Right lobe of liver (tissue), 6 donors: ENCODE results near the gene PPP1R7. TPM values are rescaled to one million over a fixed set of nuclear protein-coding genes. Genes with fewer than 3 reads are reported as not detected.

Source experiments
- ATAC-seq, 4 donors: fragments of 200-7000 bp; cut with Tn5 transposase; one replicate each; pipeline ENCODE4 v1.9.1; 2020; ENCODE audit warnings: mild to moderate bottlenecking in 4 of 4, moderate library complexity in 4 of 4
- DNase-seq, 3 donors: peaks; one replicate each; pipeline ENCODE4 v3.0.0-alpha.2; 2020
- H3K27ac ChIP-seq, 3 donors: fragments of 200-600 bp; one replicate each; pipeline ENCODE4 v1.8.0; 2022
- H3K27me3 ChIP-seq, 2 donors: fragments of 200-600 bp; one replicate each; pipeline ENCODE4 v1.8.0; 2022
- H3K36me3 ChIP-seq, 4 donors: fragments of 200-600 bp; sonication (generic) in 1 of 4; one replicate each; pipeline versions ENCODE4 v1.5.1 to v1.8.0; 2017 to 2022; ENCODE audit warnings: control low read depth in 1 of 4
- H3K4me1 ChIP-seq, 4 donors: fragments of 200-600 bp; sonication (generic) in 1 of 4; one replicate each; pipeline versions ENCODE4 v1.5.1 to v1.8.0; 2017 to 2022; ENCODE audit warnings: control low read depth in 1 of 4
- H3K4me3 ChIP-seq, 3 donors: fragments of 200-600 bp; one replicate each; pipeline ENCODE4 v1.8.0; 2022
- H3K9me3 ChIP-seq, 4 donors: fragments of 200-600 bp; sonication (generic) in 1 of 4; one replicate each; pipeline versions ENCODE4 v1.5.1 to v1.8.0; 2017 to 2022; ENCODE audit warnings: control low read depth in 1 of 4
- CTCF ChIP-seq, 4 donors: fragments of 200-600 bp in 3 of 4; fragments of 450-650 bp in 1 of 4; IDR thresholded peaks; one replicate each; pipeline versions ENCODE4 v1.5.1 to v1.8.0; 2016 to 2022; ENCODE audit warnings: antibody characterized with exemption in 4 of 4, mild to moderate bottlenecking in 2 of 4
- POLR2A ChIP-seq: fragments of 450-650 bp; IDR thresholded peaks from one replicate; pipeline ENCODE4 v1.6.1; 2017; ENCODE audit warnings: antibody characterized with exemption, mild to moderate bottlenecking
- WGBS: methylation state at CpG from one replicate; pipeline ENCODE4 v1.1.6; 2018; ENCODE audit warnings: low coverage, low lambda C conversion rate; ENCODE audit not compliant: insufficient coverage; ENCODE audit errors: missing lambda C conversion rate; 5-methylcytosine and 5-hydroxymethylcytosine counted together
- intact Hi-C, 2 donors: fragments of 100-400 bp; cut with DNase I; formaldehyde crosslinking; loops; one replicate each; pipeline versions ENCODE4 v1.11.2 to v1.14.1; 2022
- total RNA-seq, 6 experiments: library from RNA; depleted of rRNA in 2 of 6; stranded (reverse); fragments of >200 nt in 2 of 6; fragmentation: NEBNext Ultra II Directional in 3 of 6; extraction: Animal tissue kit (Norgen Biotek cat#: 25700) in 3 of 6; gene quantifications; one replicate each; pipeline versions ENCODE4 v1.1.0 to v1.2.4, GENCODE V29; 2016 to 2023
- donor health status: DM: no; HTN: yes; CAD: no.
- donor health status: DM: no; HTN: no; CAD: no.
- donor health status: DM: no; HTN: no; CAD: no.
- donor health status: DM: no; HTN: yes; CAD: no.
- donor health status: DM: no; HTN: yes; CAD: no.

Gene PPP1R7
- total RNA-seq, 6 experiments from 2014 or later: 27.8 to 35.7 (median 29.5) TPM

GRCh38 chr2:241157841-241158545, 7.7 kb downstream of the PPP1R7 start:
- WGBS: 91% methylated on average over 8 of the region's 9 CpGs
- H3K27ac ChIP-seq: no peak overlapping the region
- ATAC-seq (no peak), DNase-seq (no peak)
- no peaks in the 10 kb centered on the region for H3K4me1 ChIP-seq
- no peak overlapping the region for H3K4me3 ChIP-seq
- H3K36me3 ChIP-seq: peaks cover 0 to 38% (median 15%) of the 10 kb centered on the region in 4 donors
- no peak for TF ChIP-seq CTCF (IDR thresholded peaks at IDR 0.05)
- no peak for TF ChIP-seq POLR2A
- intact Hi-C loops: no loop called here
- no peaks in the 10 kb centered on the region for H3K27me3 ChIP-seq
- no peaks in the 10 kb centered on the region for H3K9me3 ChIP-seq

- intact Hi-C loops: no loop called here
- Histone ChIP-seq H3K36me3 (peaks cover 0 to 43% (median 17%) of the 10 kb centered on the region in 4 donors), H3K9me3 (no peaks in the 10 kb centered on the region), H3K27me3 (no peaks in the 10 kb centered on the region), H3K4me1 (no peaks in the 10 kb centered on the region), H3K4me3 (no peak overlapping the region), H3K27ac (no peak overlapping the region)
- ATAC-seq: no peak
- WGBS: 83% methylated on average over 4 of the region's 8 CpGs
- no peak for DNase-seq
- TF ChIP-seq CTCF (IDR thresholded peaks at IDR 0.05) (no peak), POLR2A (no peak)
These were observed 8.3 kb downstream of the PPP1R7 start for GRCh38 chr2:241158546-241158900.

GRCh38 chr2:241159116-241159515, 8.8 kb downstream of the PPP1R7 start:
- TF ChIP-seq CTCF (IDR thresholded peaks at IDR 0.05) (no peak), POLR2A (no peak)
- Histone ChIP-seq H3K27me3 (no peaks in the 10 kb centered on the region), H3K4me3 (no peak overlapping the region), H3K36me3 (peaks cover 0 to 49% (median 19%) of the 10 kb centered on the region in 4 donors), H3K4me1 (no peaks in the 10 kb centered on the region), H3K27ac (no peak overlapping the region), H3K9me3 (no peaks in the 10 kb centered on the region)
- WGBS: 92% methylated on average over 2 of the region's 5 CpGs
- ATAC-seq: no peak
- DNase-seq: no peak
- intact Hi-C loops: no loop called here

- Histone ChIP-seq H3K27ac (no peak overlapping the region), H3K9me3 (no peaks in the 10 kb centered on the region)
These were observed 10.1 kb downstream of the PPP1R7 start for GRCh38 chr2:241160318-241160717.

More at GRCh38 chr2:241160318-241160717, 10.1 kb downstream of the PPP1R7 start:
- intact Hi-C loops: no loop called here
- ATAC-seq: no peak
- Histone ChIP-seq H3K4me3 (no peak overlapping the region), H3K27me3 (no peaks in the 10 kb centered on the region), H3K4me1 (no peaks in the 10 kb centered on the region), H3K36me3 (peaks cover 0 to 59% (median 19%) of the 10 kb centered on the region in 4 donors)
- no peak for DNase-seq
- TF ChIP-seq POLR2A (no peak), CTCF (IDR thresholded peaks at IDR 0.05) (no peak)
- 95% methylated on average over 7 of the region's 7 CpGs for WGBS
